ENCODE data around the gene RER1. TPM values are rescaled to one million over a fixed set of nuclear protein-coding genes. Genes with fewer than 3 reads are reported as not detected.

Gene RER1
- total RNA-seq, 4 donors from 2014 or later = 42.9 to 141 (median 120) TPM

- no peaks in the 10 kb centered on the region for H3K27me3 ChIP-seq
- H3K27ac ChIP-seq = no peak overlapping the region
- TF ChIP-seq POLR2A (IDR thresholded peaks at IDR 0.05) = no peak
- no peak for TF ChIP-seq CTCF (IDR thresholded peaks at IDR 0.05)
- H3K4me1 ChIP-seq = peaks cover 0 to 27% (median 22%) of the 10 kb centered on the region in 4 donors
- peaks cover 0 to 36% (median 0%) of the 10 kb centered on the region in 3 donors for H3K36me3 ChIP-seq
- no peak for DNase-seq
- H3K9me3 ChIP-seq = no peaks in the 10 kb centered on the region
- no peak overlapping the region for H3K4me3 ChIP-seq
Measured at GRCh38 chr1:2409745-2410144, 18.1 kb downstream of the RER1 start.

GRCh38 chr1:2411801-2412394 lies 20.3 kb downstream of the RER1 start:
- peaks cover 0 to 38% (median 28%) of the 10 kb centered on the region in 4 donors for H3K4me1 ChIP-seq
- H3K36me3 ChIP-seq = peaks cover 0 to 14% (median 0%) of the 10 kb centered on the region in 3 donors
- TF ChIP-seq CTCF (IDR thresholded peaks at IDR 0.05) (no peak), POLR2A (IDR thresholded peaks at IDR 0.05) (peak in 1 of 2 donors; percentile 3)
- peak overlapping the region; percentile 91 to 98 (median 96) for H3K27ac ChIP-seq
- no peaks in the 10 kb centered on the region for H3K9me3 ChIP-seq
- DNase-seq = no peak
- H3K27me3 ChIP-seq = no peaks in the 10 kb centered on the region
- H3K4me3 ChIP-seq = peak overlapping the region; percentile 60 to 100 (median 88)

GRCh38 chr1:2412395-2412772 lies 20.7 kb downstream of the RER1 start, which contains the start of gene PEX10:
PEX10 (minus strand) TSS chr1:2412564; CDS start chr1:2412502, 62 bp downstream.
- Histone ChIP-seq H3K4me3 (peak within 1 kb of the TSS; percentile 60 to 100 (median 88)), H3K27me3 (no peaks in the 10 kb centered on the region), H3K36me3 (peaks cover 0 to 12% (median 0%) of the 10 kb centered on the region in 3 donors), H3K4me1 (peaks cover 0 to 39% (median 28%) of the 10 kb centered on the region in 4 donors), H3K27ac (peak within 1 kb of the TSS; percentile 91 to 98 (median 96)), H3K9me3 (no peaks in the 10 kb centered on the region)
- TF ChIP-seq POLR2A (IDR thresholded peaks at IDR 0.05) = no peak
- no peak for TF ChIP-seq CTCF (IDR thresholded peaks at IDR 0.05)
- peak; percentile 98 to 99 (median 99) for DNase-seq

- TF ChIP-seq CTCF (IDR thresholded peaks at IDR 0.05) (peak in 1 of 6 experiments; percentile 18), POLR2A (IDR thresholded peaks at IDR 0.05) (peak; percentile 68 to 75)
- Histone ChIP-seq H3K27me3 (no peaks in the 10 kb centered on the region), H3K36me3 (peaks cover 0 to 6% (median 0%) of the 10 kb centered on the region in 3 donors), H3K4me1 (peaks cover 0 to 39% (median 28%) of the 10 kb centered on the region in 4 donors), H3K9me3 (no peaks in the 10 kb centered on the region), H3K4me3 (peak overlapping the region; percentile 60 to 100 (median 88)), H3K27ac (peak overlapping the region; percentile 91 to 98 (median 96))
- peak in 2 of 3 donors; percentile 40 to 58 for DNase-seq
Measured at GRCh38 chr1:2412773-2413494, 21.3 kb downstream of the RER1 start.

GRCh38 chr1:2413495-2414296 lies 22.1 kb downstream of the RER1 start:
- DNase-seq = peak; percentile 23 to 65 (median 60)
- Histone ChIP-seq H3K4me1 (peaks cover 0 to 39% (median 28%) of the 10 kb centered on the region in 4 donors), H3K27me3 (no peaks in the 10 kb centered on the region), H3K4me3 (peak overlapping the region; percentile 60 to 100 (median 88)), H3K9me3 (no peaks in the 10 kb centered on the region), H3K27ac (peak overlapping the region; percentile 91 to 98 (median 96)), H3K36me3 (no peaks in the 10 kb centered on the region)
- TF ChIP-seq CTCF (IDR thresholded peaks at IDR 0.05) (no peak), POLR2A (IDR thresholded peaks at IDR 0.05) (no peak)
